Right ventricle myocardium inferior (tissue), 1 donor: ENCODE results near the gene RPS6KL1. TPM values are rescaled to one million over a fixed set of nuclear protein-coding genes. Genes with fewer than 3 reads are reported as not detected.

Experiments used
- total RNA-seq: library from RNA; stranded (reverse); fragmentation: NEBNext Ultra II Directional; extraction: Animal tissue kit (Norgen Biotek cat#: 25700); gene quantifications from one replicate; pipeline ENCODE4 v1.2.1, GENCODE V29; 2021
- donor health status: DM: no; HTN: yes; CAD: no; lungs with severe emphysema.

The RPS6KL1 gene
- total RNA-seq, 1 donor from 2014 or later: 19.1 TPM

Other genes starting within 250 kb of the RPS6KL1 start
- 22.7 TPM for gene AREL1, start 210.2 kb downstream of the RPS6KL1 start, total RNA-seq
- gene FCF1, start 210.1 kb downstream of the RPS6KL1 start, total RNA-seq: 37.6 TPM
- gene YLPM1, start 159.9 kb downstream of the RPS6KL1 start, total RNA-seq: 27.1 TPM
- not detected for gene PROX2, start 47.1 kb downstream of the RPS6KL1 start, total RNA-seq
- 213 TPM for gene DLST, start 41.3 kb downstream of the RPS6KL1 start, total RNA-seq
- 6.5 TPM for gene PGF, start 32.3 kb upstream of the RPS6KL1 start, total RNA-seq
- gene EIF2B2, start 79.7 kb upstream of the RPS6KL1 start, total RNA-seq: 34.0 TPM
- gene MLH3, start 128.2 kb upstream of the RPS6KL1 start, total RNA-seq: 20.2 TPM
- 11.7 TPM for gene ACYP1, start 140.8 kb upstream of the RPS6KL1 start, total RNA-seq
- gene ZC2HC1C, start 146.4 kb upstream of the RPS6KL1 start, total RNA-seq: 11.4 TPM
- gene NEK9, start 203.8 kb upstream of the RPS6KL1 start, total RNA-seq: 102 TPM